Measurements from ENCODE around the gene TBC1D2B.

DNA sequence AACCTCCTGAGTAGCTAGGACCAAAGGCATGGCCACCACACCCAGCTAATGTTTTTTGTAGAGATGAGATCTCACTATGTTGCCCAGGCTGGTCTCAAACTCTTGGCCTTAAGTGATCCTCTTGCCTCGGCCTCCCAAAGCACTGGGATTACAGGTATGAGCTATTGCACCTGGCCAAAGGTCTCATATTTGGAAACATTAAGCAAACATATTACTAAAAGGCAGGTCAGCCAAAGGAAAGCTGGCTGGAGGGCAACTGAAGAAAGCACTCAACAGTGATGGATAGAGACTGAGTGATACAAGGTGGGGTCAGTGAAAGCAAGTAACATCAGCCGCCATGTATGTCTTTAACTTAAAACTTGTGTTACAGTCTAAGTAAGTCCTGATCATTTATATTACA, 57.5 kb downstream of the TBC1D2B start:
- TF ChIP-seq POLR2A (IDR thresholded peaks at IDR 0.05) (no peak), CTCF (IDR thresholded peaks at IDR 0.05) (no peak)

All from heart left ventricle (tissue), 13 donors.